Tibial nerve (tissue), 4 donors: ENCODE results near the gene IL17F.

Source experiments
- EP300 ChIP-seq, 2 donors: sonication (generic); formaldehyde crosslinking; IDR thresholded peaks; one replicate each; pipeline ENCODE4 v1.6.1; 2017; ENCODE audit warnings: antibody characterized with exemption in 2 of 2, mild to moderate bottlenecking in 1 of 2
- POLR2A ChIP-seq, 2 donors: fragments of 450-650 bp; IDR thresholded peaks; one replicate each; pipeline ENCODE4 v1.6.1; 2017; ENCODE audit warnings: antibody characterized with exemption in 2 of 2, mild to moderate bottlenecking in 2 of 2, moderate library complexity in 2 of 2
- TF ChIP-seq, protein P1 (sequence below), 5 experiments: fragments of 200-600 bp in 3 of 5; fragments of 450-650 bp in 2 of 5; sonication (generic) in 3 of 5; IDR thresholded peaks; one replicate each; pipeline ENCODE4 v1.5.1; 2016 to 2019; ENCODE audit warnings: antibody characterized with exemption in 5 of 5, mild to moderate bottlenecking in 3 of 5, moderate library complexity in 2 of 5

DNA sequence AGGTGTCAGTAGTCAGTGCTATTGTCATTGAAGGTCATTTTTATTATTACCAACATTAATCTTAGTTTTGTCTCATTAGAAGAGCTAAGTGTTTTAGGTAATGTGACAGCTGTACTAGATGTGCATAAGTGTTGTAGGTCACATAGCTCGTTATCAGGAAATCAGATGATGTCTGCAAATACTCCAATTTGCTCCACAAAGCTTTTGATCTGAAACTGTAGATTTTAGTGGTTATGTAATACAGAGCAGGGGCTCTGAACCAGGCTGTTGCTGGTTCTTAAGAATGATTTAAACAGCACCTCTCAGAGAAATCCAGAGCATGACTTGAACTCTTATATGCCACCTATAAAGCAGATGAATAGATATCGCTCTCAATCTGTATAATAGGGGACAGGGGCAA lies 2.5 kb downstream of the IL17F start:
- TF ChIP-seq, protein P1, sequence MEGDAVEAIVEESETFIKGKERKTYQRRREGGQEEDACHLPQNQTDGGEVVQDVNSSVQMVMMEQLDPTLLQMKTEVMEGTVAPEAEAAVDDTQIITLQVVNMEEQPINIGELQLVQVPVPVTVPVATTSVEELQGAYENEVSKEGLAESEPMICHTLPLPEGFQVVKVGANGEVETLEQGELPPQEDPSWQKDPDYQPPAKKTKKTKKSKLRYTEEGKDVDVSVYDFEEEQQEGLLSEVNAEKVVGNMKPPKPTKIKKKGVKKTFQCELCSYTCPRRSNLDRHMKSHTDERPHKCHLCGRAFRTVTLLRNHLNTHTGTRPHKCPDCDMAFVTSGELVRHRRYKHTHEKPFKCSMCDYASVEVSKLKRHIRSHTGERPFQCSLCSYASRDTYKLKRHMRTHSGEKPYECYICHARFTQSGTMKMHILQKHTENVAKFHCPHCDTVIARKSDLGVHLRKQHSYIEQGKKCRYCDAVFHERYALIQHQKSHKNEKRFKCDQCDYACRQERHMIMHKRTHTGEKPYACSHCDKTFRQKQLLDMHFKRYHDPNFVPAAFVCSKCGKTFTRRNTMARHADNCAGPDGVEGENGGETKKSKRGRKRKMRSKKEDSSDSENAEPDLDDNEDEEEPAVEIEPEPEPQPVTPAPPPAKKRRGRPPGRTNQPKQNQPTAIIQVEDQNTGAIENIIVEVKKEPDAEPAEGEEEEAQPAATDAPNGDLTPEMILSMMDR (IDR thresholded peaks at IDR 0.05) = no peak
- TF ChIP-seq POLR2A (IDR thresholded peaks at IDR 0.05) (no peak), EP300 (IDR thresholded peaks at IDR 0.05) (no peak)
